GM13977 (cell line): ENCODE data around the gene ABI3BP.

Experiments
- DNase-seq: peaks from one replicate; pipeline ENCODE4 v3.0.0; 2012; ENCODE audit warnings: low spot score
- CTCF ChIP-seq: IDR thresholded peaks from 2 replicates; pipeline ENCODE4 v1.5.1; 2012; ENCODE audit warnings: mild to moderate bottlenecking, control low read depth; ENCODE audit not compliant: insufficient read depth; ENCODE audit errors: extremely low read depth, missing control alignments
- in situ Hi-C: fragments of 300-500 bp; cut with MboI; formaldehyde crosslinking; loops from one replicate; pipeline ENCODE4 v1.12.0; 2022; ENCODE audit warnings: low sequenced_read_pairs, low pct_unique_long_range_greater_than_20kb, mixed read lengths, inconsistent platforms; ENCODE audit not compliant: unreplicated experiment

The ABI3BP gene

DNA sequence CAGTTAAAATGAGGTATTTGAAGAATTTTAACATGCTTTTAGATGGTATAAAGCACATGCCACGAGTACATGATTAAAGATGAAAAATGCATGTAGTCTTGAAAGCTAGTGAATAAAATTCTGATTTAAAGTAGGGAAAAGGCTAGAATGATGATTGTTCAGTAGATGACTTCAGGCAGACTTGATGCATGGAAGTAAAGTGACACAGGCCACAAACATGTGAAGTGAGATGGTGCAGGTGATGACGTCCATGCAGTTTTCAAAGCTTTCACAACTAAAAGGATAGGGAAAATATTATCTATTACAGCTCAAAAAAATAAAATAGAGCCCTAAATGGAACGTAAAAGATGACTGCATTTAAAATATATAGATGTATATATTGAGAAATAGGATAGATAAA, 143.1 kb downstream of the ABI3BP start:
- in situ Hi-C loops, result no loop called here
- no peak for DNase-seq
- no peak for TF ChIP-seq CTCF

- in situ Hi-C loops, result no loop called here
Measured at GRCh38 chr3:100844063-100844936, 148.9 kb downstream of the ABI3BP start.

GRCh38 chr3:100838157-100838556, 155.1 kb downstream of the ABI3BP start:
- no peak for DNase-seq
- in situ Hi-C loops, result no loop called here
- no peak for TF ChIP-seq CTCF

More at GRCh38 chr3:100844063-100844936, 148.9 kb downstream of the ABI3BP start:
- no peak for TF ChIP-seq CTCF
- DNase-seq, result no peak

DNA sequence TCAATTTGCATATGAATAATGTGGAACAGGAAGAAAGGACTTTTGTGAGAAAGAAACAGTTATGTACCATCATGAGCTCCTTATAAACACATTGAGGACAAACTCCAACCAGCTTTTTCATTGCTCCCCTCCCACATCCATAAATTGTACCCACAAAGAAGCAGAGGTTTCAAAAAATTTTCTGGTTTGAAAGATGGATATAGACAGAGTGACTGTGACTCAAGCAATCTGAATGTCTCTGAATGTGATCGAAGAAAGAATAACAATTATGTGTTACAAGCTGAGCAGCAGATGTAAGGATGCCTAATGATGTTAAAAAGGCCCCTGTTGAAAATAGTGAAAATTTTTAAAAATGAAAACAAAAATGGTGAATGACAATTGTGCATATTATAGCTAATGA, 156.6 kb downstream of the ABI3BP start:
- in situ Hi-C loops, result no loop called here
- no peak for DNase-seq
- TF ChIP-seq CTCF, result no peak

- no peak for TF ChIP-seq CTCF
- DNase-seq, result no peak
- in situ Hi-C loops, result no loop called here
Measured at GRCh38 chr3:100834332-100834731, 158.9 kb downstream of the ABI3BP start.

DNA sequence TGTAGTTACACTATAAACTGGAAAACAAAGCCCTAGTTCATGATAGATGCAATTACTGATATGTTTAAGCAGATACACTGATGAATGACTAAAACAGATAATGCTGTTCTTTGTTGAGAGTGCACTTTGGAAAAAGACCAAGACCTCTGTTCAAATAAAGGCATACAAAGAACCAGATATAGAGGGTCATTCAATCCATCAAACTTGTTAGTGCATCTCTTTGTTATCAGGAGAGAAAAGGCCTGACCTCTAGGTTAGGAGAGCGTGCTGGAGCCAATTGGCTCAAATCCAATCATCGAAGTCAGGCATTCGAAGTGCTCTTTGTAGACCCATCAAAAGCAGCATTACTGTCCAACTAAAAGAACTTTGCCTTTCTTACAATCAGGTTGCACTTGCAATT, 159.7 kb downstream of the ABI3BP start:
- no peak for DNase-seq
- TF ChIP-seq CTCF, result no peak
- in situ Hi-C loops, result no loop called here

DNA sequence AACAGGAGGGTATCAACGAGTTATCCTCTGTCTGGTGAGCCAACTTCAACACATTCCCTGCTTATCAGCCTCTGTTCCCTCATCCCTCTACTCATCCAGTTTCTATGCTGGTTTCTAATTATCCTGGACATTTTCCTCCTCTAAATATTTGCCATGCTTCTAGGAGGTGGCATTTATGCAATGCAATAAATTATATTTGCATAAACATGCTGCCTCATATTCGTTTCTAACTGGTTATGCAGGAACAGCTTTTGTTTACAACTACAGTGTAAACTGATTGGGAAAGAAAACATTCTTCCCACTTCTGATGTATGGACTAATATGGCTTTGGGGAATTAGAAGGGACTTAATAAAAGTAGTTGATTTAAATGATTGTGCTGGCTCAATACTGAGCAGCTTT, 161.6 kb downstream of the ABI3BP start:
- TF ChIP-seq CTCF, result no peak
- in situ Hi-C loops, result no loop called here
- DNase-seq, result no peak
